Hepatocyte (in vitro differentiated cells): ENCODE data around the gene WNT11. TPM values are rescaled to one million over a fixed set of nuclear protein-coding genes. Genes with fewer than 3 reads are reported as not detected.

Experiments used
- DNase-seq: peaks from one replicate; pipeline ENCODE4 v3.0.0-alpha.2; 2016; ENCODE audit warnings: low spot score
- H2AFZ ChIP-seq: fragments of 200-600 bp; sonication (generic); 2 replicates; pipeline ENCODE4 v1.6.0; 2016; ENCODE audit warnings: antibody characterized with exemption, mild to moderate bottlenecking
- H3K27ac ChIP-seq: fragments of 200-600 bp; sonication (generic); 2 replicates; pipeline ENCODE4 v1.5.1; 2016; ENCODE audit warnings: mild to moderate bottlenecking
- H3K27me3 ChIP-seq: fragments of 200-600 bp; sonication (generic); 2 replicates; pipeline ENCODE4 v1.6.1; 2016
- H3K36me3 ChIP-seq: fragments of 200-600 bp; sonication (generic); replicated peaks from 2 replicates; pipeline ENCODE4 v1.5.1; 2016; ENCODE audit warnings: low read depth; ENCODE audit not compliant: insufficient read depth
- H3K4me1 ChIP-seq: fragments of 200-600 bp; sonication (generic); 2 replicates; pipeline ENCODE4 v1.5.1; 2016; ENCODE audit warnings: mild to moderate bottlenecking, moderate library complexity; ENCODE audit not compliant: insufficient read depth
- H3K4me2 ChIP-seq: fragments of 200-600 bp; sonication (generic); 2 replicates; pipeline ENCODE4 v1.6.0; 2016
- H3K4me3 ChIP-seq: fragments of 200-600 bp; sonication (generic); 2 replicates; pipeline ENCODE4 v1.5.1; 2016; ENCODE audit warnings: mild to moderate bottlenecking
- H3K79me2 ChIP-seq: fragments of 200-600 bp; sonication (generic); 2 replicates; pipeline ENCODE4 v1.6.0; 2017; ENCODE audit warnings: mild to moderate bottlenecking
- H3K9me2 ChIP-seq: fragments of 200-600 bp; sonication (generic); replicated peaks from 2 replicates; pipeline ENCODE4 v1.6.0; 2017; ENCODE audit warnings: mild to moderate bottlenecking; ENCODE audit not compliant: insufficient read depth
- H3K9me3 ChIP-seq: fragments of 200-600 bp; sonication (generic); 2 replicates; pipeline ENCODE4 v1.5.1; 2016; ENCODE audit warnings: low read depth, mild to moderate bottlenecking
- H4K20me1 ChIP-seq: fragments of 200-600 bp; sonication (generic); 2 replicates; pipeline ENCODE4 v1.6.0; 2016; ENCODE audit warnings: mild to moderate bottlenecking; ENCODE audit not compliant: insufficient read depth, poor library complexity, severe bottlenecking
- CTCF ChIP-seq: fragments of 200-600 bp; sonication (generic); IDR thresholded peaks from 2 replicates; pipeline ENCODE4 v1.5.1; 2016; ENCODE audit warnings: antibody characterized with exemption, mild to moderate bottlenecking; ENCODE audit not compliant: poor library complexity
- EZH2 ChIP-seq: fragments of 200-600 bp; sonication (generic); IDR thresholded peaks from 2 replicates; pipeline ENCODE4 v1.6.1; 2016; ENCODE audit warnings: antibody characterized with exemption, mild to moderate bottlenecking, borderline replicate concordance
- EZH2phosphoT487 ChIP-seq: fragments of 200-600 bp; sonication (generic); IDR thresholded peaks from one replicate; pipeline ENCODE4 v1.6.1; 2018; ENCODE audit warnings: antibody characterized with exemption, mild to moderate bottlenecking, low read depth, moderate library complexity; ENCODE audit not compliant: unreplicated experiment, severe bottlenecking
- WGBS: methylation state at CpG from one replicate; pipeline ENCODE4 v1.1.6; 2016; ENCODE audit warnings: low lambda C conversion rate; ENCODE audit errors: missing lambda C conversion rate; 5-methylcytosine and 5-hydroxymethylcytosine counted together
- polyA plus RNA-seq: library from polyadenylated mRNA; unstranded; fragments of >200 nt; fragmentation: Nextera tagmentation; extraction: Ambion mirVana; gene quantifications from 2 replicates; pipeline ENCODE4 v1.2.1, GENCODE V29; 2016
- total RNA-seq: library from RNA; depleted of rRNA; stranded (reverse); fragments of >200 nt; gene quantifications from 2 replicates; pipeline ENCODE4 v1.2.3, GENCODE V29; 2014

Gene WNT11
- total and polyA plus RNA-seq, 2 experiments from 2014 or later = 16.4 to 19.1 TPM

DNA sequence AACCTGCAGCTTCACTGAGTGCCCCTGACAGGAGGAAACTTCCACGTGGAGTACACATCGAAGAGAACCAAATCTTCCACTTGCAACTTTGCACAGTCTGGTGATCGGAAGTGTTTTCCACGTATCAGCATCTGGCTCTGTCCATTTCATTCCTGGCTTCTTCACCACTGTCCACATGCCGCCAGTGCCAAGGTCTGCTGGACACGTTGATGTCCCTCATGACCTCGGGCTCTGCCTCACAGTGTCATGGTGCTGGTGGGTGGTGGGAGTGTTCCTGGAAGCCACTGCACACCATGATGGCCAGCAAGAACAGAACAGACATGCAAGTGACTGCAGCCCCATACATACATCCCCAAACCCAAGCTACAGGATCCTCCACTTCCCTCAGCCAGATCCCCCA, 48.4 kb downstream of the WNT11 start:
- H3K36me3 ChIP-seq = no peaks in the 10 kb centered on the region
- no peak overlapping the region for H3K4me2 ChIP-seq
- H3K4me1 ChIP-seq = peaks cover 49% of the 10 kb centered on the region
- 76% methylated on average over 7 of the region's 7 CpGs for WGBS
- H3K9me2 ChIP-seq = no peaks in the 10 kb centered on the region
- no peak for DNase-seq
- no peak overlapping the region for H3K27ac ChIP-seq
- no peaks in the 10 kb centered on the region for H4K20me1 ChIP-seq
- no peaks in the 10 kb centered on the region for H3K27me3 ChIP-seq
- no peaks in the 10 kb centered on the region for H3K79me2 ChIP-seq
- no peaks in the 10 kb centered on the region for H3K9me3 ChIP-seq
- no peak for TF ChIP-seq EZH2
- TF ChIP-seq CTCF = no peak
- TF ChIP-seq EZH2phosphoT487 = no peak
- H2AFZ ChIP-seq = no peak overlapping the region
- no peak overlapping the region for H3K4me3 ChIP-seq

- H3K36me3 ChIP-seq = no peaks in the 10 kb centered on the region
- H3K9me3 ChIP-seq = no peaks in the 10 kb centered on the region
- DNase-seq = no peak
- TF ChIP-seq EZH2 = no peak
- no peaks in the 10 kb centered on the region for H3K79me2 ChIP-seq
- 59% methylated on average over 12 of the region's 12 CpGs for WGBS
- no peak overlapping the region for H3K4me3 ChIP-seq
- H2AFZ ChIP-seq = no peak overlapping the region
- no peaks in the 10 kb centered on the region for H4K20me1 ChIP-seq
- peaks cover 50% of the 10 kb centered on the region for H3K4me1 ChIP-seq
- H3K9me2 ChIP-seq = no peaks in the 10 kb centered on the region
- no peak overlapping the region for H3K4me2 ChIP-seq
- H3K27ac ChIP-seq = no peak overlapping the region
- no peaks in the 10 kb centered on the region for H3K27me3 ChIP-seq
These were observed 49.3 kb downstream of the WNT11 start for GRCh38 chr11:76156971-76157427.

DNA sequence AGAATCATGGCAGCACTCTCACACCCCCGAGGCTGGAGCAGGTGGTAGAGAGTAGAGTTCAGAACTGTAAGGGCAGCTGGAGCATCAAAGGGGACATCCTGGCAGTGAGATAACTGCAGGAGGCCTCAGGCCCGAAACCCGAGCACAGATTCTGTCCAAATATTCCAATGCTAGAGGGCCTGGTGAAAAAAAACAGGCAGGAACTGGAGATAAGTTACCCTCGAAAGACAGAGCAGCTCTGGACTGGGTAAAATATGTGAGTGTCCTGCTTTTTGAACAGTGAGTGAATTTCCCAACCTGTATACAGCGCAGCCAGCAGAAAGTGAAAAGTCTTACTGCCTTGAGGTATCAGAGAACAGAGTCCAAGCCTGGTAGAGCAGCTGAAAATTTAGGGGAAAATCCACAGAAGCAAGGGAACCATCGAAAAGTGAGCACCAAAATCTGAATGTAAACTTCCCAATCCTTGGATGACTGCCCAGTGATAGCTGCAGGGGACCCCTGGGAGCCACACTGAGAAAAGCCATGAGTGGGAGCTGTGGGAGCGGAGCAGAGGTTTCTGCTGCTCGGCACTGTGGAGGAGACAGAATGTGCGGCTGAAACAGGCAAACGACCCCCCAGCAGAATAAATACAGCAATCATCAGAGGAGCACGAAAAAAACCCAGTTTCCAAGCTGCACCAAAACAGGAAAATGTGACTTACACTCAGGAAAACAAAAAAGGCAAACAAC, 50.6 kb downstream of the WNT11 start:
- Histone ChIP-seq H3K27ac (no peak overlapping the region), H3K4me2 (peak overlapping the region; percentile 11), H3K9me3 (no peaks in the 10 kb centered on the region), H3K36me3 (no peaks in the 10 kb centered on the region), H2AFZ (no peak overlapping the region), H3K9me2 (no peaks in the 10 kb centered on the region), H3K79me2 (no peaks in the 10 kb centered on the region), H3K4me3 (no peak overlapping the region), H3K4me1 (peaks cover 36% of the 10 kb centered on the region), H4K20me1 (no peaks in the 10 kb centered on the region), H3K27me3 (no peaks in the 10 kb centered on the region)
- 67% methylated on average over 11 of the region's 11 CpGs for WGBS
- TF ChIP-seq CTCF (no peak), EZH2 (no peak), EZH2phosphoT487 (no peak)
- DNase-seq = no peak

GRCh38 chr11:76153571-76153923, 52.8 kb downstream of the WNT11 start:
- H3K4me1 ChIP-seq = peaks cover 40% of the 10 kb centered on the region
- H3K4me3 ChIP-seq = no peak overlapping the region
- WGBS = 72% methylated on average over 6 of the region's 6 CpGs
- no peaks in the 10 kb centered on the region for H4K20me1 ChIP-seq
- no peaks in the 10 kb centered on the region for H3K79me2 ChIP-seq
- H3K9me3 ChIP-seq = no peaks in the 10 kb centered on the region
- no peaks in the 10 kb centered on the region for H3K9me2 ChIP-seq
- DNase-seq = no peak
- no peak for TF ChIP-seq CTCF
- no peak for TF ChIP-seq EZH2phosphoT487
- no peak for TF ChIP-seq EZH2
- no peaks in the 10 kb centered on the region for H3K27me3 ChIP-seq
- no peak overlapping the region for H3K4me2 ChIP-seq
- peak overlapping the region; percentile 54 for H3K27ac ChIP-seq
- H3K36me3 ChIP-seq = no peaks in the 10 kb centered on the region
- H2AFZ ChIP-seq = no peak overlapping the region
